Hepatocyte (in vitro differentiated cells): Measurements from ENCODE around the gene TBC1D30.

Experiments
- CTCF ChIP-seq: fragments of 200-600 bp; sonication (generic); IDR thresholded peaks from 2 replicates; pipeline ENCODE4 v1.5.1; 2016; ENCODE audit warnings: antibody characterized with exemption, mild to moderate bottlenecking; ENCODE audit not compliant: poor library complexity
- EZH2 ChIP-seq: fragments of 200-600 bp; sonication (generic); IDR thresholded peaks from 2 replicates; pipeline ENCODE4 v1.6.1; 2016; ENCODE audit warnings: antibody characterized with exemption, mild to moderate bottlenecking, borderline replicate concordance
- EZH2phosphoT487 ChIP-seq: fragments of 200-600 bp; sonication (generic); IDR thresholded peaks from one replicate; pipeline ENCODE4 v1.6.1; 2018; ENCODE audit warnings: antibody characterized with exemption, mild to moderate bottlenecking, low read depth, moderate library complexity; ENCODE audit not compliant: unreplicated experiment, severe bottlenecking

- TF ChIP-seq CTCF = no peak
- no peak for TF ChIP-seq EZH2
- TF ChIP-seq EZH2phosphoT487 = no peak
Measured at GRCh38 chr12:64922853-64923252, 98.4 kb downstream of the TBC1D30 start.
